Stimulated activated CD8-positive, alpha-beta memory T cell treated with anti-CD3 and anti-CD28 coated beads, Interleukin-15, amount 100 ng/mL, for 48 hours (primary cell): ENCODE results near the gene PPP1R27.

Experiments used
- DNase-seq, 2 donors: peaks; one replicate each; pipeline ENCODE4 v3.0.0-alpha.2; 2020; ENCODE audit warnings: low read depth in 2 of 2

Gene PPP1R27

GRCh38 chr17:81860756-81861568 lies 26.1 kb upstream of the PPP1R27 start:
- DNase-seq: peak; percentile 98 to 99

DNA sequence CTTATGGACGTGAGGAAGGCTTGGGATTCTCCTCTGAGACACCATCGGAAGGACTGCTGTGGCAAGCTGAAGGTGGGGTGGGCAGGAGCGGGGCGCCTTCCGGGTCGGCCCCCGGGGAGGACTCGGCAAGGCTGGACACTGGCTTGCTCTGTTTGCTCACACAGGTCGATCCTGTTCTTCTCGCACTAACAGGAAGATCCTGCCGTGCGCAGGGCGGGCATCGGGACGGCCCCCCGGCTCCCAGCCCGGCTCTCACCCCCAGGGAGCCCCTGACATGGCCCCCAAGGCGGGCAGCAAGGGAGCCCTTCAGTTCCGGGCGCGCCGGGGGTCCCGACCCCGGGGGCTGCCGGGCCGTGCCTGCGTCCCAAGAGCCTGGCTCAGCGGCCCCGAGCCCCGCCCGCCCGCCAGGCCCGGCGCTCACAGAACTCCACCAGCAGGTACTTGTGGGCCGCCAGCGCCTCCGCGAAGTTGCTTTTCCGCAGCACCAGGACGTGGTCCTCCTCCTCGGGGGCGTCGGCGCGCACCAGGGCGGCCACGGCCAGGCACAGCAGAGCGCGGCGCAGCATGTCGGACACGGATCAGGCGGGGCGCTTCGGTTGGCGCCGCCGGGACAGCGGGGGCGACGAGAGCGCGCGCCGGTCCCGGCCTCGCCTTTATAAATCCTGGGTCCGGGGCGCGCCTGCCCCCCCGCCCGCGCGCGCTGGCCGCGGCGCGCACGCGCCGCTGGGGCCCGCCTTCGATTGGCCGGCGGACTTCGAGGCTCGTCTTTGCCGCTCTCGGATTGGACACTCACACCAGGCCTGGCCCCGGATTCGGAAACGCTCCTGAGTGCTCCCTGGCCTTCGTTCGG lies 25.3 kb upstream of the PPP1R27 start, which contains the start of gene P4HB:
Gene P4HB, minus strand, starts transcription at position 630 of the 850 bp plus-strand sequence. Its CDS starts 64 bp downstream, at position 566.
- DNase-seq: peak in 1 of 2 donors; percentile 97

DNA sequence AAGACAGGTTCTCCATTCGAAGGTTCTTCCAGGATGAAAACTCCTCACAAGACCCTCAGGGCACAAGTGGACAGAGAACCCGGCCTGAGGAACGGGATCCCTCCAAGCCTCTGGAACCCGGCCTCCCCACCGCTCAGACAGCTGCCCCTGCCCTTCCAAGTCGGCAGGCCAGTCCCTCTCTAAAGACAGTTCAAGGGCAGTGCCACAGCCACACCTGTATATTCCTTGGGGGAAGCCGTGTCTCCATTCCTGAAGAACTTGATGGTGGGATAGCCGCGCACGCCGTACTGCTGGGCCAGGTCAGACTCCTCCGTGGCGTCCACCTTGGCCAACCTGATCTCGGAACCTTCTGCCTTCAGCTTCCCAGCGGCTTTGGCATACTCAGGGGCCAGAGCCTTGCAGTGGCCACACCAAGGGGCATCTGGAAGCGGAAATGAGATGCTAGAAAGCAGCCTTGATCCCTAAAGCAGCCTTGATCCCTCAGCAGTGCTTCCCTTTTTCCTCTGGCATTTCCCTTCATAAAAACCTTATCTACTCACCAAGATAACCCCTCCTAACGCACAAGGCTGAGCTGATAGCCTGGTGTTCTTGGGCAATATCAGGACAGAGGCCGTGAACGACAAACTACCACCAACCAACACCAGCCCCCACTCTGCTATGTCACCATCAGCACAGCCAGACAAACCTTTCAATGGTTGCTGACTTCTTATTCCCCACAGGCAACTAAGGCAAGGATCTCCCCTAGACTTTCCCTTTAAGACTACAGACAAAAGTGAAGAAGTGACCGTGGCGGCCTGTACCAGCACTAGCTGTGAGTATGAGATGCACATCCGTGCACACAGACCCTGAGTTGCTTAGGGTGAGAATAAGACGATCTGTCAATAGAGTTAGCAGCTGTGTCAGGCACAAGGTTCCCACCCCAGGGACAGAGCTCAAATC lies 24.4 kb upstream of the PPP1R27 start:
- no peak for DNase-seq

DNA sequence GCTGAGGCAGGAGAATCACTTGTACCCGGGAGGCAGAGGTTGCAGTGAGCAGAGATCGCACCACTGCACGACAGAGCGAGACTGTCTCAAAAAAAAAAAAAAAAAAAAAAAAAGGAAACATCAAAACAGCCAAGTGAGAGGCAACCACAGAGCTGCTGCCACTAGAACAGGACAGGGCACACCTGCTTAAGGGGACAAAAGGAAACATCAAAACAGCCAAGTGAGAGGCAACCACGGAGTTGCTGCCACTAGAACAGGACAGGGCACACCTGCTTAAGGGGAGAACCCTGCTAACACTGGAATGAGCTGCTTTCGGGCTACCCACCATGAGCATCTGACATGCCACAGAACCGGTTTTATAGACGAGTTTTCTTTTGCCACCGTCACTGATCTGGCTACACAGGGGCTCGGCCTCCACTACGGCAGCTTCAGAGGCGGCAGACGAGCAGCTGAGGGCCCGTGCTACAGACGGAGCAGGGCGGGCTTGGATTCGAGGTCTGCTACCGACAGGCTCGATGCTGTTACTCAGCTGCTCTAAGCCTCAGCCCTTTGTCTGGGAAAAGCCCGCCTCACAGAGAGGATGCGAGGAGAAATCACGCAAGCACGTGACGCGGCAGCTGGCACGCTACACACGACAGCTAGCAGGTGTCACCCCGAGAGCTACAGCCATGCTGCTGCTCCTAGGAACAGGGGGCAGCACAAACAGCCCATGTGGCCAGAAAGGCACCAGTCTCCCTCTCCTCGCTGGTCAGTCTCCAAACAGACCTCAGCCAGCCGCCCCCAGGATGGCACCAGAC lies 23.5 kb upstream of the PPP1R27 start:
- no peak for DNase-seq

DNA sequence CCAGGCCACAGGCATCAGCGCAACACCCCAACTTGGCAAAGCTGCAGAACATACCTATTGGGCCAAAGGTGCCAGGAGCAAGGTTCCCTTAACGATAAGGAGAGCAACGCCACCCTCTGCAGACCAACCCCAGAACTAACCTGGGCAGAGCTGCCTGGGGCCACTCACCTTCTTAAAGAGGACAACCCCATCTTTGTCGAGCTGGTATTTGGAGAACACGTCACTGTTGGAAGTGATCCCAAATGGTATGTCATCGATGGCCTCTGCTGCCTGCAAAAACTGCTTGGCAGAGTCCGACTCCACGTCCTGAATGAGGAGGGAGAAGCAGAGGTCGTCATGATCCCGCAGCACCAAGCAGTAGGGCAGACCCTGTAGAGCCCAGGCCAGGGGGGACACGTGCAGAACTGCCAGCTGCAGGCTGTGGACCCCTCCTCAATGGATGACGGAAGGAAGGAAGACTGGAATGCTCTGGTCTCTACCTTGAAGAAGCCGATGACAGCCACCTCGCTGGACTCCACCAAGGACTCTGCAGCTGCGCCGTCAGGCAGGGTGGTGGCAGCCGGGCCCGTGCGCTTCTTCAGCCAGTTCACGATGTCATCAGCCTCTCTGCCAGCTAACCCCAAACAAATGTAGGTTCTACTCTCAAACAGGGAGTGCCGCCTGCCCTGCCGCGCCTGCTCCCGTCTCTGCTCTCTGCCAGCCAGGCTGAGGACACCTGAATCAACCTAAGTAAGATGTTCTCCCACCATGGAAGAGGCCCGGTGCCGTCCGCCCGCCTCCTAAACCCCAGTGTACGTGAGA lies 20.3 kb upstream of the PPP1R27 start:
- DNase-seq: no peak

GRCh38 chr17:81852237-81852636 lies 17.4 kb upstream of the PPP1R27 start:
- no peak for DNase-seq

- no peak for DNase-seq
These were observed 16.6 kb upstream of the PPP1R27 start for GRCh38 chr17:81851423-81851822.

- DNase-seq: no peak
These were observed 14.6 kb upstream of the PPP1R27 start for GRCh38 chr17:81849457-81849856.

- DNase-seq: no peak
These were observed 12.2 kb upstream of the PPP1R27 start for GRCh38 chr17:81846743-81847689.

DNA sequence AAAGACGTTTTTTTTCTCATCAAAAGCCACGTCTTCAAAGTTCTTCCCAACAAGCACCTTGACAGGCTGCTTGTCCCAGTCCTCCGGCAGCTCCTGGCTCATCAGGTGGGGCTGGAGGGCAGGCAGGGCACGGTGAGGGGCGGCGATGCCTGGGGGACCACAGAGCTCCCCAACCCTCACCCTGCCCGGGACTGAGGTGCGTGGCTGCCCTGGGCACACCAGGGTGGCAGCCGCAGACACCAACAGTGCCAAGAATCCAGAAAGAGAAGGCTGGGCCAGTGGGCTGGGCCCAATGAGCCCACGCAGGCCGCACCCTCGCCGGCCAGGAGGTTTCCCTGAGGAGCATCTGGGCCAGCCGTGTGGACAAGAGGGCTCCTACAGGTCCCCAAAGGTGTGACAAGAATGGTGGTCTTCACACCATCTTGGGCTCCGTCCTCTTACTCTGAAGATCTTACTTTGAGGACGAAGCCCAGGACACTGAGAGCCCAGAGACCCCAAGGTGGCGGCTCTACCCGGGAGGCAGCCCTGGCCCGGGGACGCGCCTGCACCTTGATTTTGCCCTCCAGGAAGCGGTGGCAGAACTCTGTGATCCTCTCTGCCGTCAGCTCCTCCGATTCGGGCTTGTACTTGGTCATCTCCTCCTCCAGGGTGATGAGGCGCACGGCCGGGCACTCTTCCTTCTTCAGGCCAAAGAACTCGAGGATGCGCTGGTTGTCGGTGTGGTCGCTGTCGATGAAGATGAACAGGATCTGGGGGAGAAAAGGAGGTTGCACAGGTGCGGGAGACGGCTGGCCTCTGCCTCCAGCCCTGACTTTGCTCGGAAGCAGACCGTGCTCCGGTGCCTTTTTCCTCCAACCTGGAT lies 11.3 kb upstream of the PPP1R27 start:
- DNase-seq: no peak

DNA sequence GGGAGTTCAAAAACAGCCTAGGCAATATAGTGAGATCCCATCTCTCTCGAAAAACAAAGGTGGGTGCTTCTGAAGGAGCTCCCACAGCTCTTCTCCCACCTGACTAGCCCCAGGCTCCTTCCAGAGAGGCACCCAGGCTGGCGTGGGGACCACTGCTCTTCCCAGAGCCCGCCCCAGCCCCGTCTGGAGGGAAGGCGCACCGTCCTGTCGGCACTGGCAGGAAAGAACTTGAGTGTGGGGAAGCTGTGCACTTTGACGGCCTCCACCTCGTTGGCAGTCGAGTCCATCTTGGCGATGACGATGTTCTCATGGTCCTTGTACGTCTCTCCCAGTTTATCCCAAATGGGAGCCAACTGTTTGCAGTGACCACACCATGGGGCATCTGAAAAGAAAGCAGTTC lies 10.5 kb upstream of the PPP1R27 start:
- DNase-seq: no peak

- no peak for DNase-seq
These were observed 10.0 kb upstream of the PPP1R27 start for GRCh38 chr17:81844887-81845286.

GRCh38 chr17:81844327-81844851 lies 9.5 kb upstream of the PPP1R27 start:
- DNase-seq: no peak

DNA sequence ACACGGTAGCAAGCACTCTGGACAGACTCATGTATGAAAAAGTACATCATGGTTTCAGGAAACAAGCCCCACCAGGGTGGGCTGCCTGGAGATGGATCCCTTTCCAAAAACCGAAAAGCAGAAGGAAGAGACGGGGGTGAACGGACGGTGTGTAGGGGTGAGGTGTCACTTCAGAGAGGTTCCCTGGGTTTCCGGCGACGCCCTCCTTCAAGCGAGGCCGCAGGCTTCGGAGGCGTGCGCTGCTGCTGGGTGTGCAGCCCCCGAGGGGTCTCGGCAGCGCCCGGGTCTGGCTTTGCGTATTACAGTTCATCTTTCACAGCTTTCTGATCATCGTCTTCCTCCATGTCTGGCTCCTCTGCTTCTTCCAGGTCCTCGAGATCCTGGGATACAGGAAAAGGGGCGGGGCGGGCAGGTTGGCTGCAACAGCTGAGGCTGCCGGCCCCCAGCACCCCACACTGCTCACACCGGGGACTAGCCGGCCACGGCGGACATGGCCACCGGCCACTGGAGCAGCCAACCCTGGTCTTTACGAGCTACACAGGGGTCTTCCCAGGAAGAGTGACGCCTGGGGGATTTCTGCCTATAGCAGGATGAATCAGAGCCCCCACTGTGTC lies 9.0 kb upstream of the PPP1R27 start:
- no peak for DNase-seq

- no peak for DNase-seq
These were observed 8.1 kb upstream of the PPP1R27 start for GRCh38 chr17:81842725-81843504.

GRCh38 chr17:81842378-81842724 lies 7.5 kb upstream of the PPP1R27 start:
- no peak for DNase-seq
